Body of pancreas (tissue), 4 donors: ENCODE data around the gene PALS1. TPM values are rescaled to one million over a fixed set of nuclear protein-coding genes. Genes with fewer than 3 reads are reported as not detected.

Source experiments
- ATAC-seq: fragments of 150-250 bp; one replicate; pipeline ENCODE4 v1.9.1; 2016
- DNase-seq, 4 donors: peaks; one replicate each; pipeline ENCODE4 v3.0.0-alpha.2; 2019
- H3K27ac ChIP-seq, 4 donors: fragments of 200-600 bp; sonication (generic); 1 replicate in 3 of 4; 2 replicates in 1 of 4; pipeline versions ENCODE4 v1.5.1 to v1.6.1; 2016 to 2019; ENCODE audit warnings: mild to moderate bottlenecking in 1 of 4, mixed read lengths in 1 of 4, moderate library complexity in 1 of 4
- H3K27me3 ChIP-seq, 2 donors: fragments of 200-600 bp; sonication (generic); one replicate each; pipeline ENCODE4 v1.6.0; 2016; ENCODE audit warnings: mild to moderate bottlenecking in 1 of 2
- H3K36me3 ChIP-seq, 2 donors: fragments of 200-600 bp; sonication (generic); replicated peaks in 1 of 2; 2 replicates each; pipeline ENCODE4 v1.5.1; 2016; ENCODE audit warnings: low read depth in 2 of 2; ENCODE audit not compliant: insufficient read depth in 1 of 2
- H3K4me1 ChIP-seq: fragments of 200-600 bp; sonication (generic); one replicate; pipeline ENCODE4 v1.6.0; 2016
- H3K4me3 ChIP-seq, 2 donors: fragments of 200-600 bp; sonication (generic); 1 replicate in 1 of 2; 2 replicates in 1 of 2; pipeline ENCODE4 v1.5.1; 2016 to 2019
- H3K9me3 ChIP-seq, 3 donors: fragments of 200-600 bp; sonication (generic); 1 replicate in 2 of 3; 2 replicates in 1 of 3; pipeline ENCODE4 v1.5.1; 2016
- CTCF ChIP-seq, 7 experiments: fragments of 450-650 bp in 4 of 7; fragments of 200-600 bp in 3 of 7; sonication (generic) in 3 of 7; IDR thresholded peaks; one replicate each; pipeline ENCODE4 v1.5.1; 2016 to 2019; ENCODE audit warnings: antibody characterized with exemption in 7 of 7
- POLR2A ChIP-seq, 3 donors: fragments of 450-650 bp; IDR thresholded peaks; one replicate each; pipeline ENCODE4 v1.6.1; 2016; ENCODE audit warnings: antibody characterized with exemption in 3 of 3, mild to moderate bottlenecking in 2 of 3
- WGBS, 2 donors: methylation state at CpG; one replicate each; pipeline ENCODE4 v1.1.5; 2017; 5-methylcytosine and 5-hydroxymethylcytosine counted together
- intact Hi-C: fragments of 100-400 bp; cut with DNase I; formaldehyde crosslinking; loops from one replicate; pipeline ENCODE4 v1.15.1; 2023
- total RNA-seq, 2 donors: library from RNA; depleted of rRNA; stranded (reverse); fragments of >200 nt; gene quantifications; one replicate each; pipeline ENCODE4 v1.1.0, GENCODE V29; 2016

The PALS1 gene
- total RNA-seq, 2 donors from 2014 or later: 6.9 to 11.4 TPM

- H3K4me3 ChIP-seq: no peak overlapping the region
- TF ChIP-seq CTCF (IDR thresholded peaks at IDR 0.05) (no peak), POLR2A (IDR thresholded peaks at IDR 0.05) (no peak)
- intact Hi-C loops: no loop called here
- H3K27ac ChIP-seq: no peak overlapping the region
- no peaks in the 10 kb centered on the region for H3K27me3 ChIP-seq
- peaks cover 11% of the 10 kb centered on the region for H3K4me1 ChIP-seq
- DNase-seq: no peak
- H3K9me3 ChIP-seq: no peaks in the 10 kb centered on the region
- H3K36me3 ChIP-seq: no peaks in the 10 kb centered on the region
- WGBS, 2 donors: 70 to 81% methylated on average over 5 of the region's 5 CpGs
- peak; percentile 33 for ATAC-seq
Observed at GRCh38 chr14:67263499-67264149, 22.4 kb downstream of the PALS1 start.

GRCh38 chr14:67265131-67265530 lies 23.9 kb downstream of the PALS1 start:
- no peaks in the 10 kb centered on the region for H3K36me3 ChIP-seq
- H3K9me3 ChIP-seq: no peaks in the 10 kb centered on the region
- intact Hi-C loops: no loop called here
- no peak overlapping the region for H3K27ac ChIP-seq
- H3K4me1 ChIP-seq: peaks cover 23% of the 10 kb centered on the region
- TF ChIP-seq CTCF (IDR thresholded peaks at IDR 0.05) (no peak), POLR2A (IDR thresholded peaks at IDR 0.05) (no peak)
- no peaks in the 10 kb centered on the region for H3K27me3 ChIP-seq
- DNase-seq: no peak
- no peak overlapping the region for H3K4me3 ChIP-seq
- WGBS, 2 donors: 70 to 73% methylated on average over 2 of the region's 2 CpGs
- no peak for ATAC-seq

GRCh38 chr14:67267576-67268328 lies 26.5 kb downstream of the PALS1 start:
- no peaks in the 10 kb centered on the region for H3K27me3 ChIP-seq
- no peaks in the 10 kb centered on the region for H3K36me3 ChIP-seq
- no peak for DNase-seq
- ATAC-seq: no peak
- WGBS, 2 donors: 70 to 75% methylated on average over 4 of the region's 4 CpGs
- no peak overlapping the region for H3K27ac ChIP-seq
- intact Hi-C loops: no loop called here
- no peak for TF ChIP-seq POLR2A (IDR thresholded peaks at IDR 0.05)
- no peak for TF ChIP-seq CTCF (IDR thresholded peaks at IDR 0.05)
- peaks cover 30% of the 10 kb centered on the region for H3K4me1 ChIP-seq
- H3K9me3 ChIP-seq: no peaks in the 10 kb centered on the region
- no peak overlapping the region for H3K4me3 ChIP-seq

GRCh38 chr14:67268426-67269150 lies 27.4 kb downstream of the PALS1 start:
- 68 to 70% methylated on average over 11 of the region's 11 CpGs for WGBS, 2 donors
- DNase-seq (no peak), ATAC-seq (no peak)
- Histone ChIP-seq H3K27ac (no peak overlapping the region), H3K9me3 (no peaks in the 10 kb centered on the region), H3K36me3 (no peaks in the 10 kb centered on the region), H3K4me3 (no peak overlapping the region), H3K27me3 (no peaks in the 10 kb centered on the region), H3K4me1 (peaks cover 23% of the 10 kb centered on the region)
- TF ChIP-seq POLR2A (IDR thresholded peaks at IDR 0.05) (no peak), CTCF (IDR thresholded peaks at IDR 0.05) (no peak)
- intact Hi-C loops: no loop called here
